Hematopoietic multipotent progenitor cell treated with erythropoietin and hydrocortisone succinate and interleukin-3 and kit ligand, for 15 days (in vitro differentiated cells): ENCODE measurements around the gene NSMCE3.

Experiments used
- DNase-seq: peaks from one replicate; pipeline ENCODE4 v3.0.0-alpha.2; 2015; ENCODE audit warnings: low spot score

The NSMCE3 gene

GRCh38 chr15:29220852-29221251 lies 48.8 kb downstream of the NSMCE3 start:
- no peak for DNase-seq

GRCh38 chr15:29216955-29217354 lies 52.7 kb downstream of the NSMCE3 start:
- no peak for DNase-seq
